GM19240 (cell line): Measurements from ENCODE around the gene AXL.
A peak's percentile ranks its signal among the peaks of the same experiment; 100 is the strongest.

Source experiments
- DNase-seq: peaks from one replicate; pipeline ENCODE4 v3.0.0; 2011; ENCODE audit warnings: low spot score; ENCODE audit not compliant: insufficient read length

AXL gene

GRCh38 chr19:41307954-41308449 is 89.0 kb downstream of the AXL start:
- no peak for DNase-seq

GRCh38 chr19:41308450-41309179 is 89.6 kb downstream of the AXL start:
- DNase-seq, result no peak

GRCh38 chr19:41309180-41310032 is 90.4 kb downstream of the AXL start:
- DNase-seq, result no peak

- peak; percentile 90 for DNase-seq
Observed at GRCh38 chr19:41310033-41310831, 91.2 kb downstream of the AXL start, which contains the start of gene CCDC97. CCDC97 (plus strand) TSS chr19:41310172; CDS start chr19:41310311, 139 bp downstream.

GRCh38 chr19:41311072-41311471 is 92.0 kb downstream of the AXL start:
- DNase-seq, result no peak
